Endometrial microvascular endothelial cells (primary cell): Measurements from ENCODE around the gene TSHR. TPM values are rescaled to one million over a fixed set of nuclear protein-coding genes. Genes with fewer than 3 reads are reported as not detected.

ENCODE experiments used
- in situ Hi-C: cut with HindIII; loops from 2 replicates; pipeline ENCODE4 v1.10.0; 2017; ENCODE audit warnings: low sequenced_read_pairs, low pct_unique_long_range_greater_than_20kb; ENCODE audit errors: inconsistent ontology term
- total RNA-seq: library from RNA; depleted of rRNA; stranded (reverse); fragments of >200 nt; gene quantifications from one replicate; pipeline ENCODE4 v1.2.3, GENCODE V29; 2015; ENCODE audit errors: inconsistent ontology term

Gene TSHR
- total RNA-seq, 1 donor from 2014 or later: not detected

GRCh38 chr14:81157431-81157830 lies 202.0 kb downstream of the TSHR start:
- in situ Hi-C loops: no loop called here

DNA sequence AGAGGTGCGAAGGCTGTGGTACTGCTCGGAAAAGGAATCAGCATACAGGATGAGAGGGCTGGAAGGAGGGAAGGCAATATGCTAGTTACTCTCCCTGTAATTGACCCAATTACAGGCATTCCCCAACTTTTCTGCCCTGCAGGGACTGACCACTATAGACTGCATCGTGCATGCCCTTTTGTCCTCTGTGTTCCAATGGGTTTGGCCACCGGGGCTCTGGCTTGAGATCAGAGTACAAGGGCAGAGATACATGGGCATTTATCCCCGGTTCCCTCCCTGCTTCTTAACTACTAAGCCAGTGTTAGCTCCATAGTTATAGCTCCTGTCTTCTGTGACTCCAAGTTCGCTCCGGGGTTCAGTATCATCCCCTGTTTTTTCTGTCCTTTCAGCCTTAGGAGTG lies 205.7 kb downstream of the TSHR start:
- in situ Hi-C loops: no loop called here

DNA sequence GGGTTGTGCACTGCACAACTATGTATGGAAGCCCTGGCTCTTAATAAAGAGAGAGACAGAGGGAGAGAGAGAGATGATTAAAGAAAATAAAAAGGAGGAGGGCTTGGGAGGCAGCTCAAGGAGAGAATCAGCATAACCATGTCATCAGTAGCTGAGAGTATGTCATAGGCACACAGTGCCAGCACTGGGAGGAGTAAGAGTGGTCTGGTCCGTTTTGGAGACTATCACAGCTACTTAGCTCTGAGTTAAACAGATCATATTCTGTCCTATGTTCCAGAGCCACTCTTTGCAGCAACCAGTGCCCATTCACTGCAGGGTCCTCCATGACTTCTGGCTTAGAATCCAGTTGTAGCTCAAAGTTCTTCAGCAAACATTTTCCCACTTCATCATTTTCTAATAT lies 206.3 kb downstream of the TSHR start:
- in situ Hi-C loops: no loop called here

DNA sequence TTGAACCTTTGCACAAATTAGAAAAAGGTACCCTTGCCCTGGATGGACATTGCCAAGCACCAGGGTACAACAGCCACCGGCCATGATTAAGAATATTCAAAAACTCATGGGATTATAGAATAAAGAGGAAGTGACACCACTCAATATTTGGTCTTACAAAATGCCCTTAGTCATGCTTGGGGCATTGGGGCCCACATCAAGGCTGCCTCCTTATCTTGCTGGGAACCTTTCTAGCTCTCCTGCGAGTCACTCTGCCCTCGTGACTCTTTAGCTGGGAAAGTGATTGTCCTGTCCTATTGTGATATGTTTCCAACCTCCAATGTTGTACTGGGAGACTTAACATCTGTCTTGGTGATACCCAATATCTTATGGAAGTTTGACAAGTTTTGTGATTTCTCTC lies 207.5 kb downstream of the TSHR start:
- in situ Hi-C loops: no loop called here

- in situ Hi-C loops: no loop called here
Observed at GRCh38 chr14:81164167-81164774, 208.8 kb downstream of the TSHR start.

- in situ Hi-C loops: no loop called here
Observed at GRCh38 chr14:81165188-81165587, 209.8 kb downstream of the TSHR start.

DNA sequence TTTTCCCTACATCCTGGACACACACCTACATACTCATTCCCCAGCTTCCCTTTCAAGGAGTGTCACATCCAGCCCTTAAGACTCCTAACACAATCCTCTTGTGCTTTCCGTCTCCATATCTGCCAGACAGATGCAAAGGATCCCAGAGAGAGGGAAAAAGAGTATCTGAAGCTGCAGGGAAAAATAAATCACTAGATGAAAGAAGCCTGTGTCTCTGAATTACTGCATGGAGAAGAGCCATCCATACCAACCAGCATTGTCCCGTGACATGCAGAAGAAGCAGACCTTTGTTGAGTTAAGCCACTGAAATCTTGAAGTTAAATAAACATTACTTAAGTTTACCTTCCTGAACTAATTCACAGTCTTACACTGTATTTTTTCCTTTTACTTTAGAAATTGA lies 210.7 kb downstream of the TSHR start:
- in situ Hi-C loops: no loop called here

DNA sequence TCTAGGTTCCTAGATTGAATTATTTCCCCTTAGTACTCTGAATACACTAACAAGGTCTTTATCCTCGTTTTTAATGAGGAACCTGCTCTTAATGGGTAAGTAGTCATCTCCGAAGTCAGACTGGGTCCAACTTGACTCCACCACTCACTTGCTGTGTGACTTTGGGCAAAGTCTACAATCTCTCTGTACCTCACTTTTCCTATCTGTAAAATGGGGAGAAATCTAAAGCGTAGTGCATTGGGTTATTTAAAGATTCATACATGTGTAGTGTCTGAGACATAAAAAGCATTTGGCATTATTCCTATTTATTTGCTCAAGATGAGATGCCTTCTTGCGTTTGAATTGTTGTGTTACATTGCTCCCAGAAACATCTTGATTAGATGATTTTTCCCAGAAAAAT lies 213.8 kb downstream of the TSHR start:
- in situ Hi-C loops: no loop called here

GRCh38 chr14:81169711-81170103 lies 214.3 kb downstream of the TSHR start:
- in situ Hi-C loops: no loop called here

DNA sequence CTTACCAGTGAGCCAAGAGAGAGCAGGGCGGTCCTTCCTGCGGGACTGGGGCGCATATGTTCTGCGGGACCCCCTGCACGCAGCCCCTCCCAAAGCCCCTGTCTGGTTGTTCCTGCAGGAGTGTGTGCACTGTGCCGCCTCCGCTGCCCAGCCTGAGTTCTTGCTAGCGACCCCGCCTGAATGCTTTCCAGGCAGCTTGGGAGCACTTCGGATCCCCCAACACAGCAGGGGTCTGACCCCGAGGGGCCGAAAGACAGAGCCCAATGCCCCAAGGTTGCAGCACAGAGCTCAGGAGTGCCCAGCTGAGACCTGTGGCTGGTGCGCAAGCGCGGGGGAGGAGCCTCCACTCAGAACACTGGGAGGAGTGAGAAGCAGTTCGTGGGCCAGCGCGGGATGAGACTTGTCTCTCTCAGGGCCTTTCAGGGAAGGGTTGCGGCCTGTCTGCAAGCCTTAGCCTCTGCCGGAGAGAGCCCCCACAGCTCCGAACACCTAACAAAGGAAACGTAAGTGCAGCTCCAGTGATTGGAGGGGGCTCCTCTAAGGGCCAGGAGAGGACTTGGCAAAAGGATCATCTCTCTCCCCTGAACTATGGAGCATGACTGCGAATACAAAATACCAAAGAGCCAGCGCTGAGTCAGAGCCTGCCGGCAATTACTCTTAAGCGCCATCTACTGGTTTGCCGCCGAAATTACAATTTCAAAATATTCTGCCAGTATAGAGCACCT lies 214.8 kb downstream of the TSHR start:
- in situ Hi-C loops: no loop called here

GRCh38 chr14:81170829-81171195 lies 215.4 kb downstream of the TSHR start:
- in situ Hi-C loops: no loop called here

DNA sequence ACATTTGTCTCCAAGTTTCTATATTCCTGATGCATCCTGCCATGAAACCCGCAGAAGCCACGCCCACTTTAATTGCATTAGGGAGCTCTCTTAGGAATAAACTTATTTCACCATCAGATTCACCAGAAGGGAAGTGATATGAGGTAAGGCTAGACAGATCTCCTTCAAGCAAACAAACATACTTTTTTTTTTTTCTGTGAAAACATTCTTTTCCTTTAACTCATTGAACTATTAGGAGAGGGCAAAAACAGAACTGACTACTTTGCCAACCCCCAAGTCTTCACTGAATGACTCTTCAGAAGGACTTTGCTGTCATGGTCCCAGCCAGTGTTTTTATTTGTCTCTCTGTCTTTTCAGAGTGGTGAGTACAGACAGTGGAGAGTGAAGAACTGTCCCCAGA lies 216.9 kb downstream of the TSHR start:
- in situ Hi-C loops: no loop called here

DNA sequence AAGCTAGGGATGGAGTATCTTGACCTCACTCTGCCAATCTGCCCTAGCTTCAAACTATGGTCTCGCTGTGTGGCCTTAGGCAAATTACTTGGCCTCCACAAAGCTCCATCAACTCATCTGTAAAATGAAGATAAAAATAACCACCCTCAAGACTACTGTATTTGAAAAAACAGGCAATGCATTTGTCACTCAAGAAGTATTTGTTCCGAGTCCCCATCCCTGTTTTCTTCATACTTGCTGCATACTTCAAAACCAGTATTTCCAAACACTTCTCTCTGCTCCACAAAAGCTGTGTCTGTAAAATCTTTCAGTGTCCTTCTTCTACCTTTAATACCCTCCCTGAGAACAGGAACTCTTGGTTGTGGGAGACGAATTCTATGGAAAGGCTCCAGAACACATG lies 217.5 kb downstream of the TSHR start:
- in situ Hi-C loops: no loop called here

GRCh38 chr14:81176241-81176640 lies 220.8 kb downstream of the TSHR start:
- in situ Hi-C loops: no loop called here

DNA sequence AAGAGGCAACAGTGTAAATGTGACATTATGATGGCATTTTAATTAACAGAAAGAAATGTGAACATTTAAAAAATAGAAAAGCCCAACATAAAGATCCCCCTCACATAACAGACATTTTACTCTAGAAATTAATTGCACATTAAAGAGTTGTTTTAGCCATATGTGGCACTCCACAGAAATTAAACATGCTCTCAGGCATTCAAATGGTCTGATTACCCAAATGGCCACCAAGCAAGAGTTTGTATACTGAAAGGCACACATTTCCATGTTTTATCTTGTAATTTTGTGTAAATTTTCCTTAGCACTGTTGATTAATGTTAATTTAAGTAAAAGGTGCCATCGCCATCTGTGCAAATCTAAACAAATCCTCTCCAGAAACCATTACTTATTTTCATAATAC lies 221.8 kb downstream of the TSHR start:
- in situ Hi-C loops: no loop called here

GRCh38 chr14:81178063-81178462 lies 222.6 kb downstream of the TSHR start:
- in situ Hi-C loops: no loop called here

GRCh38 chr14:81179631-81180030 lies 224.2 kb downstream of the TSHR start:
- in situ Hi-C loops: no loop called here

GRCh38 chr14:81187832-81188522 lies 232.6 kb downstream of the TSHR start:
- in situ Hi-C loops: no loop called here

DNA sequence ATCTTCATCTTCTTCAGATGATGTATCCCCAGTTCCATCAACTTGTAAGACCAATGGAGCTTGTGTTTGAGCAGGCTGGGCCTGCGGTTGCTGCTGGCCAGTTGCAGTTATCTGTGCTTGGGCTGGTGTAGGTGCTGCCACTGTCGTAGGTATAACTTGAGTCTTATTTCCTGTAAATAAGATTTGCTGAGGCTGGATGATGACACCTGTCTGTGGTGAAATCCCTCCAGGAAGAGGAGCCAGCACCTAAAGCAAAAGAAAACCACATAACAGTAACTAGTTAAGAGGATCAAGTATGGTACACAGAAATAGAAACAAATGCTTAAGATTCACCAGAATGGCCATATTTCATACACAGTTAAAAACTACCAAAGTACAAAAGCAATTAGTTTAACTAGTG lies 237.2 kb downstream of the TSHR start:
- in situ Hi-C loops: no loop called here

DNA sequence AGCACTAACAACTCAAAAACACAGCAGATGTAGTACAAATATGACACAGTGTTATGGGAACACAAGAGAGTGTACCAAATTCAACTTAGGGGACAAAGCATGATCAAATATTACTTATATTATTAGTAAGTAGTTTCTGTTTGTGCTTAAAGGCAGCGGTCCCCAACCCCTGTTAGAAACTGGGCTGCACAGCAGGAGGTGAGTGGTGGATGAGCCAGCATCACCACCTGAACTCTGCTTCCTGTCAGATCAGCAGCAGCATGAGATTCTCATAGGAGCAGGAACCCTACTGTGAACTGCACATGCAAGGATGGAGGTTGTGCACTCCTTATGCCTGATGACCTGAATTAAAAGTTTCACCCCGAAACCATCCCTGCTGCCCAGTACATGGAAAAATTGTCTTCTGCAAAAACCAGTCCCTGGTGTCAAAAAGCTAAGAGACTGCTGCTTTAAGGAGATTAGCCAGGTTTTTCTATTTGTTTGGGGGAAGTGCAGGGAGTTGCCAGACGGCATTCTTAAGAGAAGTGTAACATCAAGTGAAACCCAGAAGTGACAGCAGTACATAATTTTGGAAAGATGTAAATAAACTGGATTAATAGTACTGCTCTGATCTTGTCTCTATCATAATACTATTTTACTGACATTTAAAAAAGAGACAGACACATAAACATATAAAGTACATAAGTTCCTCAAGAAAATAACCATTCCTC lies 238.7 kb downstream of the TSHR start:
- in situ Hi-C loops: no loop called here
